ENCODE results near the gene FARSB.

Gene FARSB

DNA sequence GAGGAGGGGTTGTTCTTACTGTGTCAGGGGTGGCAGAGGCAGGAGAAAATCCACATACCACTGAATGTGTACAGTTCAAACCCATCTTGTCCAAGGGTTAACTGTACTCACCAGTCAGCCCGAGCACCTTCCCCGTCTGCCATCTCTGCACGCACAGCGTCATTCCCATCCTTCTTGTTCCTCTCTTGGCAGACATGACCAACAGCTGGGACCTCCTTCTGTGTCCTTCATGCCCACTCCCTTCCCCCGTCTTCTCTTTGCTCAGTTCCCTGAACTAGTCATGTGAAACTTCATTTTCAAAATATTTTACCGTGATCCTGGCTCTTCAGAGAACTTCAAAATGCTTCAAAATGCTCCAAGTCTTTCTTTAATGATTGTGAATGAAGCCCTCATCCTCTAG is 92.0 kb downstream of the FARSB start:
- Mint-ChIP-seq H3K36me3 (peaks cover 18% of the 10 kb centered on the region), H3K27ac (no peak overlapping the region), H3K4me3 (no peak overlapping the region), H3K9me3 (no peaks in the 10 kb centered on the region), H3K4me1 (no peaks in the 10 kb centered on the region), H3K27me3 (no peaks in the 10 kb centered on the region)
- no peak for ATAC-seq

GRCh38 chr2:222563106-222563718 is 92.7 kb downstream of the FARSB start:
- no peak for ATAC-seq
- H3K27ac Mint-ChIP-seq: no peak overlapping the region

DNA sequence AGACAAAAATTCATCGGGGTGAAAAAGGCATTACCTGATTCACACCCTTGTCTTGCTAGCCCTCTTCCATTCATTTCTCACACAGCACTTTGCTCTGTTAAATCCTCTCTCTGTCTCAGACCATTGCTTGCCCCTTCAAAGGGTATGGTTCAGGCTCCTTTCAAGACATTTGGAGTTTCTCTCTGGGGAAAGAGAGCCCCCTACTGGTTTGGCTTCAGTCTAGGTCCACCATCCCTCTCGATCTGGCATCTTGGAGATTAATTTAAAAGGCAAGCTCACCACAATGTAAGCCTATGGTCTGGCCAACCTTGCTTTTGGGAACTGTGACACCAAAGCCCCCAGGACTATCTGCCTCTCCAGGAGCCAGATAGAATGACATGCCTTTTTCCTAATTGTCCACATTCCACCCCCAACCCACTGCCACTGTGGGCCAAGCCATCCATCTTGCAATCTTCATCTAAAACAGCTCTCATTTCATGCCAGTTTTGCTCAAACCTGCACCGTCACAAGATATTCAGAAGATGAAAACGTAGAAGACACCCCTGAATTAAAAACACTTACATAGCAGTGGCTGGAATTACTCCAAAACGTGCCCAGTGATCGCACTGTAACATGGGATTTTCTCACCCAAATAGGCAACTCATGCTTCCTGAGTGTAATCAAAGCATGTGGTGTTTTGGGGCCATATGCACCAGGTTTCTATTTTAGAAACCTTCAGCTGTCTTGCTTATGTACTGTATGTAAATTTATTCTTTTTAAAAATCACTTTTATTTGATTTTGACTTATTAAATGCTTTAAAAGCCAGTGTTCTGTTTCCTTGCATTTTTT is 93.9 kb downstream of the FARSB start:
- H3K4me3 Mint-ChIP-seq: no peak overlapping the region
- H3K27ac Mint-ChIP-seq: no peak overlapping the region
- H3K9me3 Mint-ChIP-seq: no peaks in the 10 kb centered on the region
- no peaks in the 10 kb centered on the region for H3K4me1 Mint-ChIP-seq
- ATAC-seq: peak; percentile 74
- H3K27me3 Mint-ChIP-seq: no peaks in the 10 kb centered on the region
- H3K36me3 Mint-ChIP-seq: peaks cover 11% of the 10 kb centered on the region

More at GRCh38 chr2:222563106-222563718, 92.7 kb downstream of the FARSB start:
- H3K4me3 Mint-ChIP-seq: no peak overlapping the region
- no peaks in the 10 kb centered on the region for H3K27me3 Mint-ChIP-seq
- H3K36me3 Mint-ChIP-seq: peaks cover 21% of the 10 kb centered on the region
- H3K9me3 Mint-ChIP-seq: no peaks in the 10 kb centered on the region
- H3K4me1 Mint-ChIP-seq: no peaks in the 10 kb centered on the region

- Mint-ChIP-seq H3K27ac (no peak overlapping the region), H3K4me1 (no peaks in the 10 kb centered on the region), H3K4me3 (no peak overlapping the region), H3K36me3 (peaks cover 9% of the 10 kb centered on the region), H3K9me3 (no peaks in the 10 kb centered on the region), H3K27me3 (no peaks in the 10 kb centered on the region)
- no peak for ATAC-seq
These were observed 94.7 kb downstream of the FARSB start for GRCh38 chr2:222561151-222561550.

- Mint-ChIP-seq H3K4me3 (no peak overlapping the region), H3K27me3 (no peaks in the 10 kb centered on the region), H3K36me3 (peaks cover 9% of the 10 kb centered on the region), H3K27ac (no peak overlapping the region), H3K9me3 (no peaks in the 10 kb centered on the region), H3K4me1 (no peaks in the 10 kb centered on the region)
- no peak for ATAC-seq
These were observed 101.4 kb downstream of the FARSB start for GRCh38 chr2:222554517-222554916.

GRCh38 chr2:222548992-222549391 is 106.9 kb downstream of the FARSB start:
- no peaks in the 10 kb centered on the region for H3K27me3 Mint-ChIP-seq
- no peak overlapping the region for H3K4me3 Mint-ChIP-seq
- H3K9me3 Mint-ChIP-seq: no peaks in the 10 kb centered on the region
- no peak overlapping the region for H3K27ac Mint-ChIP-seq
- no peaks in the 10 kb centered on the region for H3K4me1 Mint-ChIP-seq
- no peak for ATAC-seq
- H3K36me3 Mint-ChIP-seq: no peaks in the 10 kb centered on the region

DNA sequence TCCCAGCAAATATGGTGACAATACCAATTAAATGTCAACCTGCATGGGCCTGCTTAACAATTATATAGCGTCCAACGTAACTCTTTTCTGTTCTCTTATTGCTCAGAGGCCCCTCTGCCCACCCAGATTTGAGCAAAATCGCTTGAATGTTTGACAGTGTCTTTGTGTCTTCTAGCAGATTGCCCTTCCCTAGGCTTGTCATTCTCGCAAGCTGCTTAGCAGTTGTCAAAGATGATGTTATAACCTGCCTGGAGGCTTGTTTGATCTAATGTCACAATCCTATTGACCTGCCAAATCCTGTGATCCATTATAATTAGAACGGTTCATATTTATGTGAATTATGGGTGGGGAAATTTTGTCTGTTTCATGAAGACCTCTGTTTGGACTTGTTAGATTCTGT is 108.8 kb downstream of the FARSB start:
- Mint-ChIP-seq H3K27ac (no peak overlapping the region), H3K4me3 (no peak overlapping the region), H3K27me3 (no peaks in the 10 kb centered on the region), H3K36me3 (peaks cover 8% of the 10 kb centered on the region), H3K9me3 (no peaks in the 10 kb centered on the region), H3K4me1 (no peaks in the 10 kb centered on the region)
- ATAC-seq: no peak

DNA sequence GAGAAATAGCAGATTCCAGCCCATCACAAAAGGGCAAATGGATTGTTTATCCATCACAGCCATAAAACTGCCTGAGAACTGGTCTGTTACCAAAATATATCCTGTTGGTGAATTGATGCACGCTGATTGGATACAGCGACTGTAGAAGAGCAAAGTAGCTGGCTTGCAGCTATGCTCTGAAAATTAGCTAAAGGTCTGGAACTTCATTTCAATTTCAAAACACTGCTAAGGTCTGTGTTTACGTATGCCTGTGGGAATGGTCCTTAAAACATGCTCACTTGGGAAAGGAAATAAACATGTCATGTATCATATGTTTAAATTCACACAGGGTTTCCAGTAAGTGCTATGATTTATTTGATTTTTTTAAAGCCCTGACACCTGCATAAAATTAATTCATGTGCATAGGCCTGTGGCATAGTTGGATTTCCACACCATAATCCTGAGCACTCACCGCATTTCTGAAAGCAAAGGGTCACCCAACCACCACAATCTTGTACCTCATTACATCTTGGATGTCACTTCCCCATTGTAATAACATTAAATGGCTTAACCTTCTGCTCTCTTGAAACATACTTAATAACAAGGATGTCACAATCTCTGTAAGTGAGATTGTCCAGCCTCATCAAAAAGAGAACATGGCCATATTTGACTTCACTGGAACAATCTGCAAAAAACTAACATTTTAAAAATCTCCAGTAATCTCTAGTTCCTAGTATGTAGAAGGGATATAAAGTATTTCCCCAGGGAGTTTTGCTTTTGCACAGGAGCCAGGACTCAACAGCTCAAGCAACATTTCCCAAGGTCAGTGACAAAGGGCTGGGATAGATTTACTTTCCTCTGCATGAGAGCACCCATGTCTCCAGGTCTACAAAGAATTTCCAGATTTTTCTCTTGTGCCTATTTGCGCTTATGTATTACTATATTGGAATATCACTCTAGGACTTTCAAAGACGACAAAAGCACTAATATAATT is 109.8 kb downstream of the FARSB start:
- ATAC-seq: no peak
- Mint-ChIP-seq H3K4me3 (no peak overlapping the region), H3K9me3 (no peaks in the 10 kb centered on the region), H3K27ac (no peak overlapping the region), H3K36me3 (peaks cover 8% of the 10 kb centered on the region), H3K4me1 (no peaks in the 10 kb centered on the region), H3K27me3 (no peaks in the 10 kb centered on the region)

DNA sequence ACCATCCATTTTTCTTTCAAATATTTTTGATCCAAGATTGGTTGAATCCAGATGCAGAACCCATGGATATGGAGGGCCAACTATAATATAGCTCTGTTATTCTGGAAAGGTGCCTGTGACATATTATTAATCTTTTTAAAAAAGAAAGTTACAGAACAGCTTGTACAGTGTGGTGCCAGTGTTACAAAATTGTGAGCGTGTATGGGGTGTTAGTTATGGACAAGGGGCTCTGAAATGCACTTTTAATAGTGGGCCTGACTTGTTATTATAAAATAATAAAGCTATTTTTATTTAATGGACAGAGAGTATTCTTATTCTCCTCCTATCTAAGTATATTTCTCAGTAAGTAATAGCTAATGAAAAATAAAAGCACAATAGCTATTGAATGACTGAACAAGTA is 111.2 kb downstream of the FARSB start:
- H3K36me3 Mint-ChIP-seq: peaks cover 12% of the 10 kb centered on the region

GRCh38 chr2:222538535-222538934 is 117.4 kb downstream of the FARSB start:
- peaks cover 2% of the 10 kb centered on the region for H3K9me3 Mint-ChIP-seq
- no peaks in the 10 kb centered on the region for H3K27me3 Mint-ChIP-seq
- peaks cover 18% of the 10 kb centered on the region for H3K36me3 Mint-ChIP-seq
- H3K27ac Mint-ChIP-seq: no peak overlapping the region
- H3K4me1 Mint-ChIP-seq: no peaks in the 10 kb centered on the region
- no peak overlapping the region for H3K4me3 Mint-ChIP-seq
- peak; percentile 36 for ATAC-seq

More for the DNA sequence above, 111.2 kb downstream of the FARSB start:
- no peaks in the 10 kb centered on the region for H3K27me3 Mint-ChIP-seq
- no peak overlapping the region for H3K4me3 Mint-ChIP-seq
- no peak for ATAC-seq
- no peak overlapping the region for H3K27ac Mint-ChIP-seq
- H3K4me1 Mint-ChIP-seq: no peaks in the 10 kb centered on the region
- no peaks in the 10 kb centered on the region for H3K9me3 Mint-ChIP-seq

- H3K27me3 Mint-ChIP-seq: no peaks in the 10 kb centered on the region
- H3K4me1 Mint-ChIP-seq: no peaks in the 10 kb centered on the region
- H3K36me3 Mint-ChIP-seq: peaks cover 37% of the 10 kb centered on the region
- H3K4me3 Mint-ChIP-seq: no peak overlapping the region
- no peak for ATAC-seq
- H3K27ac Mint-ChIP-seq: no peak overlapping the region
- H3K9me3 Mint-ChIP-seq: peaks cover 2% of the 10 kb centered on the region
These were observed 120.4 kb downstream of the FARSB start for GRCh38 chr2:222535477-222535876.

DNA sequence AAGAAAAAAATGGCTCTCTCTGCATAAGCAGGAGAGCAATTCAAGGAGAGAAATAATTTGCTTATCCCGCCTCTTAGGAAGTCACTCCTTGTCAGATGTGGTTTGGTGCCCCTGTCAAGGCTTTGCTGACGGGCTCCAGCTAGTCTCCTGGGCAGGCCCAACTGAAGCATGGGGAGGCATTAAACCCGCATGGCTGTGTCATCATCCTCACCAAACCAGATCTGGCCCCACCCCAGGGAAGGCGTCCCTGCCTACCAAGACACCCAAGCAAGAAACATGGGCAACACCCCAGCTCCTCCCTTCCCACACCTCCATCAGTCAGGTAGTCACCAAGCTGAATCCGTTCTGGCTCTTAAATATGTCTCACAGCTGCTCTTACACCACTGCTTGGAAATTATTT is 123.6 kb downstream of the FARSB start:
- no peak for ATAC-seq
- Mint-ChIP-seq H3K27me3 (no peaks in the 10 kb centered on the region), H3K27ac (no peak overlapping the region), H3K4me1 (no peaks in the 10 kb centered on the region), H3K4me3 (no peak overlapping the region), H3K36me3 (peaks cover 53% of the 10 kb centered on the region), H3K9me3 (no peaks in the 10 kb centered on the region)

- H3K9me3 Mint-ChIP-seq: no peaks in the 10 kb centered on the region
- no peak overlapping the region for H3K27ac Mint-ChIP-seq
- H3K4me3 Mint-ChIP-seq: no peak overlapping the region
- no peak for ATAC-seq
- H3K27me3 Mint-ChIP-seq: no peaks in the 10 kb centered on the region
- peaks cover 58% of the 10 kb centered on the region for H3K36me3 Mint-ChIP-seq
- H3K4me1 Mint-ChIP-seq: peaks cover 5% of the 10 kb centered on the region
These were observed 129.2 kb downstream of the FARSB start for GRCh38 chr2:222526480-222527277.

DNA sequence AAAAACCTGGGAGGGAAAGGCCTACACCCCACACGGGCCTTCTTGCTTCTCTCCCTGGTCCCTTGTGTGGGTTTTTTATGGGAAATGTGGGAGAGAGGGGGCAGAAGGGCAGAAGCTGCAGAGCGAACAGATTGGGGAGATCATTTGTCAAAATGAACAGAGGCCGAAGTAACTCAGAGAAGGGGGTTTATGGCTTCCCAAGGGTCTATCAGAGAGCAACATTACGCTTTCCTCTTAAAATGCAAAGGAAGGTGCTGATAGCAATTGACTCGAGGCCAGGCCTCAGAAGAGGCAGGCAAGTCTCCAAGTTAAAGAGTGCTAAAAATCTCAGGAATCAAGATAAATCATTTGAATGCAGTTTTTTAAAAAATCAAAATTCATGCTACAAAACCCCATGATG is 130.1 kb downstream of the FARSB start:
- ATAC-seq: no peak
- Mint-ChIP-seq H3K4me1 (peaks cover 5% of the 10 kb centered on the region), H3K4me3 (no peak overlapping the region), H3K27ac (no peak overlapping the region), H3K36me3 (peaks cover 50% of the 10 kb centered on the region), H3K9me3 (no peaks in the 10 kb centered on the region), H3K27me3 (no peaks in the 10 kb centered on the region)
